B cell (primary cell): ENCODE results near the gene KRT80. TPM values are rescaled to one million over a fixed set of nuclear protein-coding genes. Genes with fewer than 3 reads are reported as not detected.

ENCODE experiments used
- ATAC-seq: fragments of 200-7000 bp; cut with Tn5 transposase; one replicate; pipeline ENCODE4 v1.10.0; 2021; ENCODE audit warnings: low read depth, mild to moderate bottlenecking, moderate number of reproducible peaks, moderate library complexity
- CTCF ChIA-PET: fragments of 350-600 bp; sonication (Branson Sonifier 250); formaldehyde crosslinking; loops from one replicate; lab custom pipeline; 2021; ENCODE audit warnings: antibody characterized with exemption, inconsistent platforms; lab: Charles Lee
- POLR2A ChIA-PET: fragments of 350-600 bp; sonication (Branson Sonifier 250); formaldehyde crosslinking; loops from one replicate; lab custom pipeline; 2021; ENCODE audit warnings: antibody characterized with exemption; lab: Charles Lee
- DNase-seq: peaks from one replicate; pipeline ENCODE4 v3.0.0; 2013
- H2AFZ ChIP-seq: 2 replicates; pipeline ENCODE4 v1.6.1; 2012; ENCODE audit warnings: mild to moderate bottlenecking, low read depth, low read length; ENCODE audit not compliant: insufficient read depth, poor library complexity, severe bottlenecking
- H3K27ac ChIP-seq, 2 donors: 1 replicate in 1 of 2; 2 replicates in 1 of 2; pipeline ENCODE4 v1.5.1; 2012 to 2013; ENCODE audit warnings: low read length in 2 of 2, mild to moderate bottlenecking in 2 of 2, moderate library complexity in 1 of 2
- H3K27me3 ChIP-seq, 4 experiments: fragments of 200-600 bp in 1 of 4; sonication (generic) in 1 of 4; replicated peaks in 1 of 4; 1 replicate in 2 of 4; 2 replicates in 2 of 4; pipeline versions ENCODE4 v1.6.1 to v1.7.0; 2013 to 2016; ENCODE audit warnings: low read length in 3 of 4, mild to moderate bottlenecking in 2 of 4, mixed read lengths in 1 of 4, moderate library complexity in 1 of 4; ENCODE audit not compliant: insufficient read depth in 4 of 4, control insufficient read depth in 3 of 4; ENCODE audit errors: control extremely low read depth in 1 of 4
- H3K36me3 ChIP-seq, 2 experiments: replicated peaks in 1 of 2; 1 replicate in 1 of 2; 2 replicates in 1 of 2; pipeline versions ENCODE4 v1.6.1 to v1.7.1; 2013; ENCODE audit warnings: low read length in 1 of 2; ENCODE audit not compliant: insufficient read depth in 2 of 2, control insufficient read depth in 1 of 2; ENCODE audit errors: control extremely low read depth in 1 of 2, extremely low read depth in 1 of 2
- H3K4me1 ChIP-seq, 2 donors: fragments of 200-600 bp in 1 of 2; sonication (generic) in 1 of 2; 1 replicate in 1 of 2; 2 replicates in 1 of 2; pipeline versions ENCODE4 v1.5.1 to v1.6.1; 2013 to 2017; ENCODE audit warnings: low read length in 2 of 2; ENCODE audit not compliant: control insufficient read depth in 2 of 2, insufficient read depth in 2 of 2
- H3K4me2 ChIP-seq: replicated peaks from 2 replicates; pipeline ENCODE3; 2012; ENCODE audit warnings: mild to moderate bottlenecking, low read depth, low read length; ENCODE audit not compliant: poor library complexity, severe bottlenecking
- H3K4me3 ChIP-seq, 5 experiments: fragments of 200-600 bp in 1 of 5; sonication (generic) in 1 of 5; 1 replicate in 3 of 5; 2 replicates in 2 of 5; pipeline versions ENCODE4 v1.5.1 to v1.7.0; 2011 to 2016; ENCODE audit warnings: low read length in 4 of 5, mild to moderate bottlenecking in 4 of 5, low read depth in 2 of 5, control low read depth in 1 of 5, moderate library complexity in 1 of 5; ENCODE audit not compliant: insufficient read depth in 1 of 5; ENCODE audit errors: control extremely low read depth in 1 of 5, extremely low read depth in 1 of 5
- H3K79me2 ChIP-seq: fragments of 200-600 bp; sonication (generic); one replicate; pipeline ENCODE4 v1.6.0; 2016; ENCODE audit warnings: low read length; ENCODE audit not compliant: control insufficient read depth, insufficient read depth
- H3K9ac ChIP-seq: fragments of 200-600 bp; sonication (generic); 2 replicates; pipeline ENCODE4 v1.6.1; 2017; ENCODE audit warnings: mild to moderate bottlenecking, low read length, moderate library complexity
- H3K9me3 ChIP-seq, 3 donors: one replicate each; pipeline versions ENCODE4 v1.6.1 to v1.7.1; 2013; ENCODE audit warnings: low read length in 2 of 3; ENCODE audit not compliant: control insufficient read depth in 2 of 3, insufficient read depth in 1 of 3; ENCODE audit errors: control extremely low read depth in 1 of 3
- H4K20me1 ChIP-seq: 2 replicates; pipeline ENCODE4 v1.6.0; 2012; ENCODE audit warnings: mild to moderate bottlenecking, low read length; ENCODE audit not compliant: insufficient read depth, control insufficient read depth, poor library complexity, severe bottlenecking
- H3K27ac Mint-ChIP-seq: one replicate; pipeline ENCODE4 v1.8.0; 2021; ENCODE audit warnings: mixed read lengths
- H3K27me3 Mint-ChIP-seq: one replicate; pipeline ENCODE4 v1.8.0; 2021; ENCODE audit warnings: mixed read lengths
- H3K4me1 Mint-ChIP-seq: one replicate; pipeline ENCODE4 v1.8.0; 2021; ENCODE audit warnings: mixed read lengths
- H3K4me3 Mint-ChIP-seq: one replicate; pipeline ENCODE4 v1.8.0; 2021; ENCODE audit warnings: mixed read lengths
- H3K9me3 Mint-ChIP-seq: one replicate; pipeline ENCODE4 v1.8.0; 2022; ENCODE audit warnings: mixed read lengths; ENCODE audit not compliant: insufficient read depth
- EZH2 ChIP-seq: IDR thresholded peaks from 2 replicates; pipeline ENCODE4 v1.6.1; 2012; ENCODE audit warnings: borderline replicate concordance, low read depth, mild to moderate bottlenecking, moderate library complexity, low read length; ENCODE audit not compliant: insufficient read depth, poor library complexity, severe bottlenecking
- WGBS: methylation state at CpG from one replicate; pipeline ENCODE4 v1.1.5; 2013; ENCODE audit warnings: missing lambda C conversion rate; ENCODE audit not compliant: insufficient coverage; 5-methylcytosine and 5-hydroxymethylcytosine counted together
- intact Hi-C: fragments of 100-400 bp; cut with micrococcal nuclease; formaldehyde crosslinking; loops from one replicate; pipeline ENCODE4 v1.10.0; 2022
- polyA plus RNA-seq: library from polyadenylated mRNA; depleted of rRNA; stranded (reverse); fragments of >200 nt; gene quantifications from 2 replicates; pipeline ENCODE4 v1.2.3, GENCODE V29; 2012
- total RNA-seq, 2 donors: library from RNA; stranded (reverse); fragments of 120-200 nt in 1 of 2; gene quantifications; 1 replicate in 1 of 2; 2 replicates in 1 of 2; pipeline versions ENCODE4 v1.2.3 to v1.2.4, GENCODE V29; 2013 to 2022
- TF ChIP-seq, protein P1 (sequence below): fragments of 200-600 bp; IDR thresholded peaks from one replicate; pipeline ENCODE4 v1.8.0; 2022; ENCODE audit warnings: antibody characterized with exemption, mild to moderate bottlenecking

The KRT80 gene
- total and polyA plus RNA-seq, 2 donors (not counting 1 experiment from before 2014, with no cell fraction given), result not detected

GRCh38 chr12:52182898-52183543 is 8.8 kb downstream of the KRT80 start:
- intact Hi-C loops, result no loop called here
- Histone ChIP-seq H4K20me1 (no peaks in the 10 kb centered on the region), H3K27ac (no peak overlapping the region), H3K4me2 (no peak overlapping the region), H3K4me1 (no peaks in the 10 kb centered on the region), H3K36me3 (no peaks in the 10 kb centered on the region), H3K79me2 (no peaks in the 10 kb centered on the region), H3K27me3 (no peaks in the 10 kb centered on the region), H2AFZ (no peak overlapping the region), H3K4me3 (no peak overlapping the region), H3K9ac (no peak overlapping the region), H3K9me3 (no peaks in the 10 kb centered on the region)
- CTCF ChIA-PET, result no interaction called here
- no peak overlapping the region for H3K27ac Mint-ChIP-seq
- H3K4me3 Mint-ChIP-seq, result no peak overlapping the region
- no peaks in the 10 kb centered on the region for H3K4me1 Mint-ChIP-seq
- 92% methylated on average over 8 of the region's 9 CpGs for WGBS
- H3K27me3 Mint-ChIP-seq, result no peaks in the 10 kb centered on the region
- no peak for ATAC-seq
- POLR2A ChIA-PET, result no interaction called here
- TF ChIP-seq EZH2, result no peak
- TF ChIP-seq, protein P1, sequence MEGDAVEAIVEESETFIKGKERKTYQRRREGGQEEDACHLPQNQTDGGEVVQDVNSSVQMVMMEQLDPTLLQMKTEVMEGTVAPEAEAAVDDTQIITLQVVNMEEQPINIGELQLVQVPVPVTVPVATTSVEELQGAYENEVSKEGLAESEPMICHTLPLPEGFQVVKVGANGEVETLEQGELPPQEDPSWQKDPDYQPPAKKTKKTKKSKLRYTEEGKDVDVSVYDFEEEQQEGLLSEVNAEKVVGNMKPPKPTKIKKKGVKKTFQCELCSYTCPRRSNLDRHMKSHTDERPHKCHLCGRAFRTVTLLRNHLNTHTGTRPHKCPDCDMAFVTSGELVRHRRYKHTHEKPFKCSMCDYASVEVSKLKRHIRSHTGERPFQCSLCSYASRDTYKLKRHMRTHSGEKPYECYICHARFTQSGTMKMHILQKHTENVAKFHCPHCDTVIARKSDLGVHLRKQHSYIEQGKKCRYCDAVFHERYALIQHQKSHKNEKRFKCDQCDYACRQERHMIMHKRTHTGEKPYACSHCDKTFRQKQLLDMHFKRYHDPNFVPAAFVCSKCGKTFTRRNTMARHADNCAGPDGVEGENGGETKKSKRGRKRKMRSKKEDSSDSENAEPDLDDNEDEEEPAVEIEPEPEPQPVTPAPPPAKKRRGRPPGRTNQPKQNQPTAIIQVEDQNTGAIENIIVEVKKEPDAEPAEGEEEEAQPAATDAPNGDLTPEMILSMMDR, result no peak
- DNase-seq, result no peak
- no peaks in the 10 kb centered on the region for H3K9me3 Mint-ChIP-seq

DNA sequence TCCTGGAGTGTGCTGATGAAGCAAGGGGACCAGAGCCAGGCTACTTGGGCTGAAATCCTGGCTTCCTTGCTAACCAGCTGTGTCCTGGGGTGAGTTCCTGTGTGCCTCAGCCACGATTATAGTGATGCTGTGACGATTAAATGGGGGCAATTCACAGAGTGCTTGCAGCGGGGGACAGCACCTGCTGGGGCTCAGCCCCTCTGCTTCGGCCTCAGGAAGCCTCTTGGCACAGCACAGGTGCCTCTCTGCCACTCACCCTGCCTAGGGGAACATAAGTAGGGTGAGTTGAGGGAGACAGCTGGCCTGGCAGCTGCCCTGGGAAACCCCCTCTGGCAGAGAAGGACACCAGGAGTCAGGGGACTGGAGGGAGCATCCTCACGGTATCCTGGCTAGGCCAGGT is 9.4 kb downstream of the KRT80 start:
- no peak overlapping the region for H3K27ac ChIP-seq
- no peak overlapping the region for H3K4me3 ChIP-seq
- no peak overlapping the region for H2AFZ ChIP-seq
- DNase-seq (no peak), ATAC-seq (no peak)
- no peak overlapping the region for H3K4me3 Mint-ChIP-seq
- WGBS, result 67% methylated on average over 4 of the region's 5 CpGs
- intact Hi-C loops, result no loop called here
- no peaks in the 10 kb centered on the region for H4K20me1 ChIP-seq
- H3K4me1 Mint-ChIP-seq, result no peaks in the 10 kb centered on the region
- no peak for TF ChIP-seq EZH2
- TF ChIP-seq, protein P1, result no peak
- H3K27ac Mint-ChIP-seq, result no peak overlapping the region
- H3K9me3 ChIP-seq, result no peaks in the 10 kb centered on the region
- no peaks in the 10 kb centered on the region for H3K4me1 ChIP-seq
- no peaks in the 10 kb centered on the region for H3K9me3 Mint-ChIP-seq
- H3K4me2 ChIP-seq, result no peak overlapping the region
- no peaks in the 10 kb centered on the region for H3K27me3 ChIP-seq
- no peaks in the 10 kb centered on the region for H3K27me3 Mint-ChIP-seq
- ChIA-PET CTCF (no interaction called here), POLR2A (no interaction called here)
- H3K36me3 ChIP-seq, result no peaks in the 10 kb centered on the region
- H3K9ac ChIP-seq, result no peak overlapping the region
- H3K79me2 ChIP-seq, result no peaks in the 10 kb centered on the region
